Activated B cell treated with CpG ODN at 0.5 μM for 24 hours (primary cell): ENCODE results near the gene CCDC63. TPM values are rescaled to one million over a fixed set of nuclear protein-coding genes. Genes with fewer than 3 reads are reported as not detected.

Experiments
- ATAC-seq: fragments of 200-7000 bp; cut with Tn5 transposase; one replicate; pipeline ENCODE4 v1.10.0; 2021; ENCODE audit warnings: low read depth, mild to moderate bottlenecking, moderate library complexity
- CTCF ChIA-PET: fragments of 350-600 bp; sonication (Branson Sonifier 250); formaldehyde crosslinking; loops from one replicate; lab custom pipeline; 2021; ENCODE audit warnings: antibody characterized with exemption; lab: Charles Lee
- POLR2A ChIA-PET: fragments of 350-600 bp; sonication (Branson Sonifier 250); formaldehyde crosslinking; loops from one replicate; lab custom pipeline; 2021; ENCODE audit warnings: antibody characterized with exemption; lab: Charles Lee
- DNase-seq: peaks from one replicate; pipeline ENCODE4 v3.0.0; 2022
- H3K27ac Mint-ChIP-seq: one replicate; pipeline ENCODE4 v1.8.0; 2020; ENCODE audit warnings: mixed read lengths
- H3K27me3 Mint-ChIP-seq: one replicate; pipeline ENCODE4 v1.8.0; 2021; ENCODE audit warnings: mixed read lengths
- H3K36me3 Mint-ChIP-seq: one replicate; pipeline ENCODE4 v1.8.0; 2021; ENCODE audit warnings: low read depth, mixed read lengths
- H3K4me1 Mint-ChIP-seq: one replicate; pipeline ENCODE4 v1.8.0; 2021; ENCODE audit warnings: mixed read lengths
- H3K4me3 Mint-ChIP-seq: one replicate; pipeline ENCODE4 v1.8.0; 2020; ENCODE audit warnings: mild to moderate bottlenecking, mixed read lengths
- H3K9me3 Mint-ChIP-seq: one replicate; pipeline ENCODE4 v1.8.0; 2020; ENCODE audit warnings: mixed read lengths
- CTCF ChIP-seq: fragments of 200-600 bp; IDR thresholded peaks from one replicate; pipeline ENCODE4 v1.8.0; 2022; ENCODE audit warnings: antibody characterized with exemption, mild to moderate bottlenecking
- intact Hi-C: fragments of 100-400 bp; cut with micrococcal nuclease; formaldehyde crosslinking; loops from one replicate; pipeline ENCODE4 v1.15.1; 2024
- total RNA-seq: library from RNA; stranded (reverse); gene quantifications from 2 replicates; pipeline ENCODE4 v1.2.3, GENCODE V29; 2022

Gene CCDC63
- total RNA-seq, 1 donor from 2014 or later, result not detected

GRCh38 chr12:110913119-110914056 lies 66.6 kb downstream of the CCDC63 start:
- TF ChIP-seq CTCF, result no peak

GRCh38 chr12:110916295-110916875 lies 69.6 kb downstream of the CCDC63 start:
- H3K27me3 Mint-ChIP-seq, result no peaks in the 10 kb centered on the region
- DNase-seq (no peak), ATAC-seq (no peak)
- no peak for TF ChIP-seq CTCF
- peaks cover 31% of the 10 kb centered on the region for H3K4me1 Mint-ChIP-seq
- intact Hi-C loops, result no loop called here
- no peaks in the 10 kb centered on the region for H3K9me3 Mint-ChIP-seq
- no peaks in the 10 kb centered on the region for H3K36me3 Mint-ChIP-seq
- no peak overlapping the region for H3K27ac Mint-ChIP-seq
- POLR2A ChIA-PET, result no interaction called here
- CTCF ChIA-PET, result interaction anchor here (1.0 kb wide), 1 partner anchor 23 kb away, joined by 3 read pairs; no protein-coding TSS in a partner anchor
- no peak overlapping the region for H3K4me3 Mint-ChIP-seq

More at GRCh38 chr12:110913119-110914056, 66.6 kb downstream of the CCDC63 start:
- H3K27me3 Mint-ChIP-seq, result no peaks in the 10 kb centered on the region
- no peaks in the 10 kb centered on the region for H3K9me3 Mint-ChIP-seq
- peak; percentile 98 for ATAC-seq
- peak overlapping the region; percentile 90 for H3K27ac Mint-ChIP-seq
- intact Hi-C loops, result loop anchor here (1.0 kb wide), 2 partner anchors 19 to 445 kb away; partner anchors contain the start of genes FAM216A and GPN3
- peak; percentile 21 for DNase-seq
- peaks cover 35% of the 10 kb centered on the region for H3K4me1 Mint-ChIP-seq
- H3K36me3 Mint-ChIP-seq, result no peaks in the 10 kb centered on the region
- H3K4me3 Mint-ChIP-seq, result peak overlapping the region; percentile 51
- ChIA-PET CTCF (interaction anchor here (0.5 kb wide), 1 partner anchor 482 kb away, joined by 3 read pairs; no protein-coding TSS in a partner anchor), POLR2A (no interaction called here)

- POLR2A ChIA-PET, result no interaction called here
- no peaks in the 10 kb centered on the region for H3K9me3 Mint-ChIP-seq
- CTCF ChIA-PET, result interaction anchor here (1.0 kb wide), 1 partner anchor 24 kb away, joined by 3 read pairs; no protein-coding TSS in a partner anchor
- intact Hi-C loops, result no loop called here
- H3K4me1 Mint-ChIP-seq, result peaks cover 24% of the 10 kb centered on the region
- H3K27me3 Mint-ChIP-seq, result peaks cover 2% of the 10 kb centered on the region
- no peak for TF ChIP-seq CTCF
- no peak overlapping the region for H3K4me3 Mint-ChIP-seq
- H3K27ac Mint-ChIP-seq, result no peak overlapping the region
- DNase-seq, result no peak
- no peaks in the 10 kb centered on the region for H3K36me3 Mint-ChIP-seq
- ATAC-seq, result no peak
These were observed 70.7 kb downstream of the CCDC63 start for GRCh38 chr12:110917467-110917866.

- no peak for TF ChIP-seq CTCF
- Mint-ChIP-seq H3K4me3 (no peak overlapping the region), H3K27ac (no peak overlapping the region), H3K9me3 (no peaks in the 10 kb centered on the region), H3K36me3 (no peaks in the 10 kb centered on the region), H3K27me3 (peaks cover 4% of the 10 kb centered on the region), H3K4me1 (peaks cover 19% of the 10 kb centered on the region)
- ChIA-PET POLR2A (no interaction called here), CTCF (no interaction called here)
- intact Hi-C loops, result no loop called here
- DNase-seq (no peak), ATAC-seq (no peak)
These were observed 71.2 kb downstream of the CCDC63 start for GRCh38 chr12:110917961-110918360.

- CTCF ChIA-PET, result no interaction called here
- peaks cover 3% of the 10 kb centered on the region for H3K4me1 Mint-ChIP-seq
These were observed 72.9 kb downstream of the CCDC63 start for GRCh38 chr12:110919720-110920119.

More at GRCh38 chr12:110919720-110920119, 72.9 kb downstream of the CCDC63 start:
- intact Hi-C loops, result no loop called here
- POLR2A ChIA-PET, result no interaction called here
- H3K27me3 Mint-ChIP-seq, result peaks cover 7% of the 10 kb centered on the region
- DNase-seq, result no peak
- H3K36me3 Mint-ChIP-seq, result no peaks in the 10 kb centered on the region
- H3K4me3 Mint-ChIP-seq, result no peak overlapping the region
- no peak for ATAC-seq
- no peak overlapping the region for H3K27ac Mint-ChIP-seq
- no peak for TF ChIP-seq CTCF
- H3K9me3 Mint-ChIP-seq, result no peaks in the 10 kb centered on the region
